Ectodermal cell (in vitro differentiated cells): Measurements from ENCODE around the gene C1QL2.

Experiments
- H3K27ac ChIP-seq: 2 replicates; pipeline ENCODE4 v1.7.0; 2013; ENCODE audit warnings: mild to moderate bottlenecking, low read depth, low read length; ENCODE audit not compliant: insufficient read depth, poor library complexity, severe bottlenecking
- H3K27me3 ChIP-seq: 2 replicates; pipeline ENCODE4 v1.7.0; 2013; ENCODE audit warnings: mild to moderate bottlenecking, low read length; ENCODE audit not compliant: insufficient read depth, control insufficient read depth, poor library complexity, severe bottlenecking
- H3K36me3 ChIP-seq: one replicate; pipeline ENCODE4 v1.7.0; 2013; ENCODE audit warnings: low read length; ENCODE audit not compliant: control insufficient read depth, insufficient read depth
- H3K4me1 ChIP-seq: one replicate; pipeline ENCODE4 v1.7.0; 2013; ENCODE audit warnings: low read length; ENCODE audit not compliant: control insufficient read depth, insufficient read depth
- H3K4me3 ChIP-seq: 2 replicates; pipeline ENCODE4 v1.7.0; 2013; ENCODE audit warnings: low read depth, low read length, control low read depth; ENCODE audit not compliant: insufficient read depth
- H3K9me3 ChIP-seq: 2 replicates; pipeline ENCODE4 v1.7.0; 2013; ENCODE audit warnings: mild to moderate bottlenecking, low read length, moderate library complexity; ENCODE audit not compliant: control insufficient read depth
- WGBS, 2 experiments: methylation state at CpG; one replicate each; pipeline ENCODE4 v1.1.7; 2013; ENCODE audit warnings: missing lambda C conversion rate in 2 of 2; 5-methylcytosine and 5-hydroxymethylcytosine counted together

Gene C1QL2

DNA sequence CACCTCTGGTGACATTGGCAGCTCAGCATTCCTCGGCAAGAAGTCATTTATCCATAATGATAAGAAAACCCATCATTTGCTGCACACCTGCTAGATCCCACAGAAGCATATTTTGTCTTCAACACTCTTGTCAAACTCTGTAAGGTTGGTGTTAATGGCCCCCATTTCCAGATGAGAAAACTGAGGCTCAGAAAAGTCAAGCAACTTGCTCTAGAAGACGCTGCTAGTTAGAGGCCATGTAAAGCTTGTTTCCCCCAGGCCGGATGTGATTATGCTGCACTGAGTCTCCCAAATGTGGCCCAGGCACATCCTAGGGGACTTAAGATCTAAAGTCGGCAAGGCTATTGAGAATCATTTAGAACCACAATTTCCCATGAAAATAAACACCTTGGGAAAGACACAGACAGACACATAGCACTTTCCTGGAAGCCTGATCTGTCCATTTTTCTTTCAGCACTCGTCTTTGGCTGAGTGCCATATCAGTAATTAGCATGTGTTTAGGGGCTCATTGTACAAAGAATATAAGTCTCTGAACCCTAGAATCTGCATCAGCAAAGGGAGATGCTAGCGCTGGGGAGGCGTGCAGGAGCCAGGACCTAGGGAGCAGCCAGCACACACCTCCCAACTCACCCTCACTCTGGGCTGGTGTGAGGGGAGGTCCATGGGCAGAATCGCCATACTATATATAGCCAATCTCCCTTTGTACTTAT is 39.3 kb downstream of the C1QL2 start:
- Histone ChIP-seq H3K4me3 (no peak overlapping the region), H3K36me3 (no peaks in the 10 kb centered on the region), H3K4me1 (peaks cover 6% of the 10 kb centered on the region), H3K27me3 (no peaks in the 10 kb centered on the region), H3K27ac (no peak overlapping the region), H3K9me3 (no peaks in the 10 kb centered on the region)
- 81 to 82% methylated on average over 7 to 8 of the region's 8 CpGs for WGBS, 2 experiments

DNA sequence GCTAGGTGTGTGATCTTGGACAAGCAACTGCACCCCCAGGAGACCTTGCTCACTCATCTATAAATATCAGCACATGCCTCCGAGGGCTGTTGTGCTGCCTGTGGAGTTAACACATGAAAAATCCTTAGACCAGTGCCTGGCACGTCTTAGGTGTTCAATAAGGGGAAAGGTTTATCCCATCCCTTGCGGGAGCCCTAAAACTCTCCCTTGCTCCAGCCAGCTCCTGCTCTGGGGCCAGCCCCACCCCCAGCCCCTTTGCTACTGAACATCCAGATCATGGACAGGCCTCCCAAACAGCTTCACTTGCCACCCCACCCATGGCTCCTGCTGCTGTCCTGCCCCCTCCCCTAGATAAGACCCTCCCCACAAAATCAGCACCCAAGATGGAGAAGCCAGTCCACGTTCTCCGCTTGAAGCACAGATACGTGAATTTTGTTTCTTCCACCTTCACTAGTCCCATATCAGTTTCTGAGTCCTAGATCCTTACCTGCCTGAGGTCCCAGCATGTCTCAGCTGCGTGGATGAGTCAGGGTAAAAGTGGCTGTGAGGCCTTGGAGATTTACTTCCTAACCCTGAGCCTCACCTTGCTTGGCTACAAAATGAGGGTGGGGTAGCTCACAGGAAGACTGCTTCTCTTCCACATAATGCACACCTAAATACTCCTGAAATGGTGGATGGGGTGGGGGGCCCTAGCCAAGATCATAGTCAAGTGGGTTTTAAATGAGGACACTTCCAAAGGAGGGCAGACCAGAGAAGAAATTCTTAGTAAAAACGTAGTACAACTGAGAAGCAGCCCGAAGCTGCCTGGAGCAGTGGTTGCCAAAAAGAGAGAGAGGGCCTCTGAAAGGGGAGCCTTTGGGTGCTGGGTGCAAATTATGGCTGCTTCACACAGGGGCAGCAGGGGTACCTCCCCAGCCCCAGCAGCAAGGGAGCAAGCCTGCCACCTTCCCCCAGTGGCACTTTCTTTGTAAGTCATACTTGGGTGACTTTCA is 40.4 kb downstream of the C1QL2 start:
- 79 to 86% methylated on average over 9 of the region's 9 CpGs for WGBS, 2 experiments
- Histone ChIP-seq H3K9me3 (no peaks in the 10 kb centered on the region), H3K4me1 (no peaks in the 10 kb centered on the region), H3K27me3 (no peaks in the 10 kb centered on the region), H3K4me3 (no peak overlapping the region), H3K36me3 (no peaks in the 10 kb centered on the region), H3K27ac (no peak overlapping the region)

DNA sequence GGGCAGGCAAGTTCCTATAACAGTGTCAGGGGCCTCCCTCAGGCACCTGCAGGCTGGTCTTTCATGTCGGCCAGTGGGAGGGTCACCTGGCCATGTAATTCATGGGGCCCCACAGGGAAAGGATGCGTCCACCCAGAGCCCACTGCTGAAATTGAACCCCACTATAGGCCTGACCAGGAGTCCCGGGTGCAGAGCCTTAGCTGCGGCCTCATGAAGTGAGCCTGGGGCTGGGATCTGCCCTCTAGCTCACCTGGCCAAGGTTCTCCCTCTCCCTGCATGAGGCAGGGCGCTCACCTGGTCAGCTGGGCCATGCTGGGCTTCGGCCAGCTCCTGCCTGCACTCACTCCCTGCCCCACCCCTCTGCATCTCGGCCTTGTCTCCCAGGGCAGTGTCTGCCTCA is 41.1 kb downstream of the C1QL2 start:
- H3K27me3 ChIP-seq, result no peaks in the 10 kb centered on the region

DNA sequence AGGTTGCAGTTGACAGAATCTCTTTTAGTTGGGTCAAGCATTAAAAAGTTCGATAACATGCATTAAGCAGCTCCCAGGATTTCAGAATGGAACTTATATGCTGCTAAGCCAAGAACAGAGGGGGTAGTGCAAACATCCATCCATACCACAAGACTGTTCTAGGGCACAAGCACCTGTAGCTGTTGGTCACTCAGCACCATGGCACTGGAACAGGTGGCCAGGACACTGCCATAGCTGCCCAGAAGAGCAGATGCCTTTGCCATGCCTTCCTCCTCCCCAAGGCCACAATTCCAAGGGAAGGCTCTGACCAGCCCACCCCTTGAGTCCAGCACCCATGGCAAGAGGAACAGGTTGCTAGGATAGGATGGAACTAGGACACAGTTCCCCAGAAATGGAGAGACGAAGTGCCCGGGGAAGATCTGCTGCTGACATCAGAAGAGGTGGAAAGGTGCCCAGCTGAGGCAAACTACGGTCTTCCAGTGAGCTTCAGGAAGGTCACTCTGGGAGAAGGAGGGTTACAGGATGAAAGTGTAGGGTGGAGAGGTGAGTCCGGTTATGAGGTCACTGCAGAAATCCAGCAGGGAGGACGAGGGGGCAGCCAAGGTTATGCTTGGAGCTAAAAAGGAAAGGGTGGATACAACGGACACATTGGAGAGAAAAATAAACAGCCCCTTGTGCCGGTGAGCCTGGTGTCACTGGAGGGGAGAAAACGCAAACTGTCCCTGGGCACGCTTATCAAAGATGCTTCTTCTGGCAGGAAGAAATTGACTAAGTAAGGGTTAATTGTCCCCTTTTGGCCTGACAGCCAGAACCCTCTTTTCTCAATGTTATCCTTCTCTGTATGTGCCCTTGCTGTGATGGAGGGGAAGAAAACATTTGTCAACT is 41.9 kb downstream of the C1QL2 start:
- H3K9me3 ChIP-seq, result no peaks in the 10 kb centered on the region
- H3K4me3 ChIP-seq, result no peak overlapping the region
- no peak overlapping the region for H3K27ac ChIP-seq
- 91 to 92% methylated on average over 10 of the region's 10 CpGs for WGBS, 2 experiments
- H3K36me3 ChIP-seq, result no peaks in the 10 kb centered on the region
- H3K4me1 ChIP-seq, result no peaks in the 10 kb centered on the region
- H3K27me3 ChIP-seq, result no peaks in the 10 kb centered on the region

More for the DNA sequence above, 41.1 kb downstream of the C1QL2 start:
- H3K36me3 ChIP-seq, result no peaks in the 10 kb centered on the region
- no peaks in the 10 kb centered on the region for H3K9me3 ChIP-seq
- 89 to 93% methylated on average over 7 of the region's 7 CpGs for WGBS, 2 experiments
- H3K4me1 ChIP-seq, result no peaks in the 10 kb centered on the region
- no peak overlapping the region for H3K27ac ChIP-seq
- H3K4me3 ChIP-seq, result no peak overlapping the region

DNA sequence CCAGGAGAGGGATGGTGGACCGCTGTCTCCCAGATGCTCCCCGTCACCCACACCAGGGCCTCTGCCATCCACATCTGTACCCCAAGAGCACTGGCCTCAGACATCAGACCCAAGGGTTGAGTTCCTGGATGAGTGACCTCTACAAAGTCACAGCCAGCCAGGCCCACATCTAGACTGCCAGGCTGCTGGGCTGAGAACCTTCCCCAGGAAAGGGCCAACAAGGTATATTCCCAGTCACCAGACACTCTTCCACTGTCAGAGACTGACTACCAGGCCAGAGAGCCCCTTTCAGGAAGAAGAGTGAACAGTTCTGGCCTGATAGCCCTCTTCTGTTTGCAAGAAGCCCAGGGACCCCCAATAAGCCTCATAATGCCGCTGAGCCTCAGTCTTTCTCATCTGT is 44.3 kb downstream of the C1QL2 start:
- H3K27ac ChIP-seq, result no peak overlapping the region
- H3K4me3 ChIP-seq, result no peak overlapping the region
- WGBS, 2 experiments, result 91 to 93% methylated on average over 3 of the region's 3 CpGs
- no peaks in the 10 kb centered on the region for H3K9me3 ChIP-seq
- no peaks in the 10 kb centered on the region for H3K36me3 ChIP-seq
- no peaks in the 10 kb centered on the region for H3K4me1 ChIP-seq
- H3K27me3 ChIP-seq, result no peaks in the 10 kb centered on the region

DNA sequence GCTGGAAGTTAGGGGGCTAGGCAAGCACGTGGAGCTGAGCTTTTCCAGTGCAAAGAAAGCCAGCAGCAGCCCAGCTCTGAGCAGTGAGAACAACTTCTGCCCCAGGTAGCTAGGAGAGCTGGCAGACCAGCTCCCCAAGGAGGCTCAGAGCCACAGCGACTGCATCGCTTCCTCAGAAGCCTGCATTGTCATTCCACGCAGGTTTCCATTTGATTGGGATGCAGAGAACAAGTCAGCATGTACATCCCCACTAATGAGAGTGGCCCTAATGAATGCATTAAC is 45.1 kb downstream of the C1QL2 start:
- Histone ChIP-seq H3K9me3 (no peaks in the 10 kb centered on the region), H3K36me3 (no peaks in the 10 kb centered on the region), H3K4me1 (no peaks in the 10 kb centered on the region), H3K27ac (no peak overlapping the region), H3K27me3 (no peaks in the 10 kb centered on the region), H3K4me3 (no peak overlapping the region)
- 58 to 65% methylated on average over 4 of the region's 4 CpGs for WGBS, 2 experiments

DNA sequence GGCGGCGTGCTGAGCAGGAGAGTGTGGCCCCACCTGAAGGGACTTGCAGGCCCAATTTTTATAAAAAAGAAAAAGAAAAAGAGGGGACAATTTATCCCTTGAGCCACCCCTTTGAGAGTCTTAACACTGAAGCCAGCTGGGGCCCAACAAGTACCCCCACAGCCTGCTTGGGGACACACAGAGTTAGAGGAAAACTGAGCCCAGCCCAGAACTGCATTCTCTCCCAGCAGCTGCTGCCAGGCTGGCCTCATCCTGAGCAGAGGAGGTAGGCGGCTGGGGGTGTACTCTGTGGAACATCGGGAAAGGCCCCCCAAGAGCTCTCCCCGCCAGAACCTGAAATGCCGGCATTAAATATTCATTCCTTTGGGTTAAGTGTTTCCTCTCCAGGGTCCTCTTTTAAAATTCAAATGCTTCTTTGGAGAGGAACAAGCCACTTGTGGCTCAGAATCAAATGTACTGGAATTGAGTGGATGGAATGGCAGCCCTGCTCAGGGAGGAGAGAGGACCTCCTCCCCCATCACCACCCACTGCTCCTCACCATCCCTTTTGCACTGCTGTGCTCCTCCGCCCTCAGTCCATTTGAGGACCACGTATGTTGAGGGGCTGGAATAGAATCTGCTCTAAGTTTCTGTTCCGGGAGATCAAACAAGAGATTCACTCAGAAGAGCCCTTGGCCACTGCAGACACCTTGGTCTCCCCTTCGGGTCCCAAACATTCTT is 45.6 kb downstream of the C1QL2 start:
- no peaks in the 10 kb centered on the region for H3K27me3 ChIP-seq
- no peaks in the 10 kb centered on the region for H3K4me1 ChIP-seq
- no peak overlapping the region for H3K4me3 ChIP-seq
- H3K9me3 ChIP-seq, result no peaks in the 10 kb centered on the region
- no peak overlapping the region for H3K27ac ChIP-seq
- WGBS, 2 experiments, result 57 to 59% methylated on average over 10 of the region's 10 CpGs
- no peaks in the 10 kb centered on the region for H3K36me3 ChIP-seq

DNA sequence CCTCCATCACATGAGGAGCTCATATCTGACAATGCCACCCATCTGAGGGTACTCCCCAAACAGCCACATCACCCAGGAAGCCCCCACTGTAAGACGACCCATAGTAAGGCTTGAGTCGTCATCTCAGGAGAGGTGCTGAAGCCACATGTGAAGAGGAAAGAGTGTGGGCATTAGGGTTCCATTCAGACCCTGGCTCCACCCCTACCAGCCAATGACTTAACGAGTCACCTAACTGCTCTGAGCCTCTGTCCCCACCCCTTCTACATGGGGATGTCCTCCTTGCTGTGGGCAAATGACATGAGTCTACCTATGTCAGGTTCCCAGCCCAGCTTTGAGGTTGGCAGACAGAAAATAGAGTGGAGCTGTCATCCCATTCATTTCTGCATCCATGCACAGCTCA is 46.3 kb downstream of the C1QL2 start:
- H3K36me3 ChIP-seq, result no peaks in the 10 kb centered on the region
- H3K27ac ChIP-seq, result no peak overlapping the region
- H3K4me3 ChIP-seq, result no peak overlapping the region
- no peaks in the 10 kb centered on the region for H3K27me3 ChIP-seq
- no peaks in the 10 kb centered on the region for H3K9me3 ChIP-seq
- H3K4me1 ChIP-seq, result no peaks in the 10 kb centered on the region
- WGBS, 2 experiments, result 85 to 94% methylated on average over 3 of the region's 3 CpGs

DNA sequence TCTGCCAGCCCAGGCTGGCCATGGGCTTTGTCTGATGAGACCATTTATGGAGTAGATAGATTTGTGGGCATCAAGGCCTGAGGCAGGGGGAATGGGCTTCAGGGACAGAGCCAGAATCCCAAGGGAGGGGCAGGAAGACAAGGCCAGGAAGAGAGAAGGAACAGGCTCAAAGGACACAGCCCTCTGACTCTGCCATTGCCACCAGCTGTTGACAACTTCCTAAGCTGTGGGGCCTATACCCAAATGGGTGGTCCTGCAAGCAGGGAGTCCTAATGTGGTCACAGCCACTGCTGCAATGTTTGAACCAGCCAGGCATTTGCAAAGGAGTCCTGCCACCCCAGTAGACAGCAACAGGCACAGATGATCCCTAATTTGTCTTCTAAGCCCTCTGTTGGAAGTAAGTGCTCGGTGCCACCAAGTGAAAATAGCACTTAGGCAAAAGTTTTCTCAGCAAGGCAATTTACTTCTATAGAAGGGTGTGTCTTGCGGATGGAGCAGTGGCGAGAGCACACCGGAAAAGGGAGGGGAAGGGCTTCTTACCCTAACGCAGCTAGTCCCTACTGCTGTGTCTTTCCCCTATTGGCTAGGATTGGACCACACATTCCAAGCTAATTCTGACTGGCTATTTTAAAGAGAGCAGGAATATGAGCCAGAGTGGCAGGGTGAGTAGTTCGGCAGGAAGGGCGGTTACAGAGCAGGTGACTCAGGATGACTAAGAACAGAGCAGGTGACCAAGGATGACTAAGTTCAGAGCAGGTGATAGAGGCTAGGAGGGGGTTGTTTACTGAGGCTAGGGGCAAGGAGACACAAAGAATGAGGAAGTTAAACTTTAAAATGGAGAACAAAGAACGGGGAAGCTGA is 47.2 kb downstream of the C1QL2 start:
- Histone ChIP-seq H3K27ac (no peak overlapping the region), H3K4me1 (no peaks in the 10 kb centered on the region), H3K36me3 (no peaks in the 10 kb centered on the region), H3K27me3 (no peaks in the 10 kb centered on the region), H3K4me3 (no peak overlapping the region), H3K9me3 (no peaks in the 10 kb centered on the region)
- WGBS, 2 experiments, result 82 to 83% methylated on average over 8 of the region's 8 CpGs
